Left ventricle myocardium inferior (tissue), 1 donor: ENCODE measurements around the gene HAPLN3. TPM values are rescaled to one million over a fixed set of nuclear protein-coding genes. Genes with fewer than 3 reads are reported as not detected.

ENCODE experiments used
- DNase-seq: peaks from one replicate; pipeline ENCODE4 v3.0.0-alpha.2; 2020
- H3K27ac ChIP-seq: fragments of 200-600 bp; replicated peaks from 2 replicates; pipeline ENCODE4 v1.8.0; 2021
- H3K27me3 ChIP-seq: fragments of 200-600 bp; 2 replicates; pipeline ENCODE4 v1.8.0; 2021; ENCODE audit warnings: low read depth
- H3K36me3 ChIP-seq: fragments of 200-600 bp; 2 replicates; pipeline ENCODE4 v1.8.0; 2021
- H3K4me1 ChIP-seq: fragments of 200-600 bp; 2 replicates; pipeline ENCODE4 v1.8.0; 2021
- H3K4me3 ChIP-seq: fragments of 200-600 bp; 2 replicates; pipeline ENCODE4 v1.8.0; 2021; ENCODE audit warnings: mild to moderate bottlenecking, moderate library complexity
- H3K9me3 ChIP-seq: fragments of 200-600 bp; replicated peaks from 2 replicates; pipeline ENCODE4 v1.8.0; 2021
- intact Hi-C: fragments of 100-400 bp; cut with micrococcal nuclease; formaldehyde crosslinking; loops from one replicate; pipeline ENCODE4 v1.11.0; 2022
- total RNA-seq: library from RNA; stranded (reverse); fragmentation: NEBNext Ultra II Directional; extraction: Animal tissue kit (Norgen Biotek cat#: 25700); gene quantifications from one replicate; pipeline ENCODE4 v1.2.1, GENCODE V29; 2021
- TF ChIP-seq, protein P1 (sequence below): fragments of 200-600 bp; IDR thresholded peaks from 2 replicates; pipeline ENCODE4 v1.8.0; 2021; ENCODE audit warnings: antibody characterized with exemption, mild to moderate bottlenecking, borderline replicate concordance
- donor health status: DM: no; HTN: yes; CAD: no; lungs with severe emphysema.

Gene HAPLN3
- total RNA-seq, 1 donor from 2014 or later: 3.2 TPM

DNA sequence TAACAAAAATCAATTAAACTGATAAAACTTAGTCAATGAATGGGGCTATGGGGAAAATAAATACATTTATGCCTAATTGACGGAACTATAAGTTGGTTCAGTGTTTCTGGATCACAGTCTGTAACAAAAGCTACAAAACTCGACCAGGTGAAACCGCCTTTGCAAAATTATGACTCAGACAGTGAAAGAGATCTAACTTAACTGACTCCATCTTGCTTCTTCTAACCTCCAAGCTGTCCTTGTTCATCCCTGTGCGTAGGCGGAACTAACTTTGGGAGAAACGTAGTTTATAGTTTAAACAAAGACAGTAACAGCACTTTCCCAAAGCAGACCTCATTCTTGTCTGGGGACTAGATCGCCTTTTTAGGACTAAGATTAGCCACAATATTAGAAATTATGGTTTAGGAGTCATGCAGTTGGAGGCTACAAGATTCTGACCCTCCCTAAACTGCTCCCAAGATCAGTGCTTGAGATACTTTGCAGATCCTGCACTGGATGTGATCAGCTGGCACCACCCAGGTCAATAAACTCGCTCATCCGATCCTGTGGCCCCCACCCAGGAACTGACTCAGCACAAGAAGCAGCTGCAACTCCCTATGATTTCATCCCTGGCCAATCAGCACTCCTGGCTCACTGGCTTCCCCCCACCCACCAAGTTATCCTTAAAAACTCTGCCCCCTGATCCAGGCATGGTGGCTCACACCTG, 25.0 kb upstream of the HAPLN3 start:
- no peaks in the 10 kb centered on the region for H3K9me3 ChIP-seq
- DNase-seq: no peak
- no peak overlapping the region for H3K27ac ChIP-seq
- intact Hi-C loops: no loop called here
- no peaks in the 10 kb centered on the region for H3K36me3 ChIP-seq
- H3K27me3 ChIP-seq: no peaks in the 10 kb centered on the region
- H3K4me3 ChIP-seq: no peak overlapping the region
- peaks cover 22% of the 10 kb centered on the region for H3K4me1 ChIP-seq
- TF ChIP-seq, protein P1, sequence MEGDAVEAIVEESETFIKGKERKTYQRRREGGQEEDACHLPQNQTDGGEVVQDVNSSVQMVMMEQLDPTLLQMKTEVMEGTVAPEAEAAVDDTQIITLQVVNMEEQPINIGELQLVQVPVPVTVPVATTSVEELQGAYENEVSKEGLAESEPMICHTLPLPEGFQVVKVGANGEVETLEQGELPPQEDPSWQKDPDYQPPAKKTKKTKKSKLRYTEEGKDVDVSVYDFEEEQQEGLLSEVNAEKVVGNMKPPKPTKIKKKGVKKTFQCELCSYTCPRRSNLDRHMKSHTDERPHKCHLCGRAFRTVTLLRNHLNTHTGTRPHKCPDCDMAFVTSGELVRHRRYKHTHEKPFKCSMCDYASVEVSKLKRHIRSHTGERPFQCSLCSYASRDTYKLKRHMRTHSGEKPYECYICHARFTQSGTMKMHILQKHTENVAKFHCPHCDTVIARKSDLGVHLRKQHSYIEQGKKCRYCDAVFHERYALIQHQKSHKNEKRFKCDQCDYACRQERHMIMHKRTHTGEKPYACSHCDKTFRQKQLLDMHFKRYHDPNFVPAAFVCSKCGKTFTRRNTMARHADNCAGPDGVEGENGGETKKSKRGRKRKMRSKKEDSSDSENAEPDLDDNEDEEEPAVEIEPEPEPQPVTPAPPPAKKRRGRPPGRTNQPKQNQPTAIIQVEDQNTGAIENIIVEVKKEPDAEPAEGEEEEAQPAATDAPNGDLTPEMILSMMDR: no peak

- Histone ChIP-seq H3K9me3 (no peaks in the 10 kb centered on the region), H3K4me3 (no peak overlapping the region), H3K27me3 (no peaks in the 10 kb centered on the region), H3K27ac (peak overlapping the region; percentile 69), H3K4me1 (peaks cover 22% of the 10 kb centered on the region), H3K36me3 (no peaks in the 10 kb centered on the region)
- peak; percentile 74 for DNase-seq
- intact Hi-C loops: no loop called here
- TF ChIP-seq, protein P1: no peak
These were observed 23.4 kb upstream of the HAPLN3 start for GRCh38 chr15:88918738-88919137.

DNA sequence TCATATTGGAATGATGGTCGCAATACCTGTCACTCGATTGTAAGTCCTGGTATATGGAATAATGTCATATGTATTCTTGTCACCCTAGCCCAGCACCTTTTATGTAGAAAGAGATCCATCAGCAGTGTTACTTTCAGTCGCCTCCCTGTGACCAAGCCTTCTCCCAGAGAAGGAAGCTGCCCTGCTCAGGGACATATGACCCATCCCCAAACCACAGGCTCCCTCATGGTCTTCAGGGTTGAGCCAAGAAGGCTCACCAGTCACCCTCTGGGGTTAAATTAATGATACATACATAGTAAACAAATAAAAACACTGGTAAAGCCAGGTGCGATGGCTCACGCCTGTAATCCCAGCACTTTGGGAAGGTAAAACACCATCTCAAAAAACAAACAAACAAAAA, 22.4 kb upstream of the HAPLN3 start:
- Histone ChIP-seq H3K9me3 (no peaks in the 10 kb centered on the region), H3K36me3 (no peaks in the 10 kb centered on the region), H3K4me3 (no peak overlapping the region), H3K27ac (peak overlapping the region; percentile 69), H3K4me1 (peaks cover 32% of the 10 kb centered on the region), H3K27me3 (no peaks in the 10 kb centered on the region)
- intact Hi-C loops: no loop called here
- TF ChIP-seq, protein P1: no peak
- no peak for DNase-seq

DNA sequence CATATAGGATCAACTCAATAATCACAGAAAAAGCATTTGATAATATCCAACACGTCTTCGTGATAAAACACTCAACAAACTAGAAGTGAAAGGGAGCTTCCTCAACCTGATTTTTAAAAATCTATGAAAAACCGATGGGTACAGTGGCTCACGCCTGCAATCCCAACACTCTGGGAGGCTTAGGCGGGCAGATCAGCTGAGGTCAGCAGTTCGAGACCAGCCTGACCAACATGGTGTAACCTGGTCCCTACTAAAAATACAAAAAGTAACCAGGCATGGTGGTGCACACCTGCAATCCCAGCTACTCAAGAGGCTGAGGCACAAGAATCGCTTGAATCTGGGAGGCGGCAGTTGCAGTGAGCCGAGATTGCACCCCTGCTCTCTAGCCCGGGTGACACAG, 20.0 kb upstream of the HAPLN3 start:
- intact Hi-C loops: no loop called here
- peaks cover 56% of the 10 kb centered on the region for H3K4me1 ChIP-seq
- TF ChIP-seq, protein P1: no peak
- no peak overlapping the region for H3K4me3 ChIP-seq
- no peaks in the 10 kb centered on the region for H3K36me3 ChIP-seq
- no peak overlapping the region for H3K27ac ChIP-seq
- H3K9me3 ChIP-seq: no peaks in the 10 kb centered on the region
- H3K27me3 ChIP-seq: no peaks in the 10 kb centered on the region
- peak; percentile 3 for DNase-seq

- Histone ChIP-seq H3K27me3 (no peaks in the 10 kb centered on the region), H3K4me1 (peaks cover 66% of the 10 kb centered on the region), H3K4me3 (peak overlapping the region; percentile 78), H3K36me3 (peaks cover 15% of the 10 kb centered on the region), H3K27ac (peak overlapping the region; percentile 95), H3K9me3 (no peaks in the 10 kb centered on the region)
- DNase-seq: no peak
- intact Hi-C loops: no loop called here
- TF ChIP-seq, protein P1: no peak
These were observed 18.5 kb upstream of the HAPLN3 start for GRCh38 chr15:88913850-88914169.
